Renal pelvis (tissue), 4 donors: ENCODE measurements around the gene ITPRID1. TPM values are rescaled to one million over a fixed set of nuclear protein-coding genes. Genes with fewer than 3 reads are reported as not detected.

Source experiments
- DNase-seq: peaks from one replicate; pipeline ENCODE4 v3.0.0-alpha.2; 2013
- polyA plus RNA-seq, 3 donors: library from polyadenylated mRNA; unstranded; fragments of 120-200 nt; gene quantifications; one replicate each; pipeline ENCODE4 v1.2.1, GENCODE V29; 2013; ENCODE audit not compliant: insufficient read length in 3 of 3

ITPRID1 gene
- polyA plus RNA-seq, 3 donors = not detected

GRCh38 chr7:31633894-31634494 lies 120.1 kb downstream of the ITPRID1 start:
- DNase-seq = peak; percentile 62

GRCh38 chr7:31640381-31640780 lies 126.5 kb downstream of the ITPRID1 start:
- no peak for DNase-seq

GRCh38 chr7:31642681-31643115 lies 128.8 kb downstream of the ITPRID1 start:
- no peak for DNase-seq

GRCh38 chr7:31646942-31647341 lies 133.1 kb downstream of the ITPRID1 start:
- DNase-seq = no peak

- DNase-seq = no peak
These were observed 133.6 kb downstream of the ITPRID1 start for GRCh38 chr7:31647511-31647910.

GRCh38 chr7:31648288-31648687 lies 134.4 kb downstream of the ITPRID1 start:
- DNase-seq = no peak

GRCh38 chr7:31648880-31649279 lies 135.0 kb downstream of the ITPRID1 start:
- no peak for DNase-seq

- no peak for DNase-seq
These were observed 137.6 kb downstream of the ITPRID1 start for GRCh38 chr7:31651234-31652062.

- no peak for DNase-seq
These were observed 138.1 kb downstream of the ITPRID1 start for GRCh38 chr7:31652063-31652326.

- no peak for DNase-seq
These were observed 149.2 kb downstream of the ITPRID1 start for GRCh38 chr7:31663072-31663471.

- no peak for DNase-seq
These were observed 151.0 kb downstream of the ITPRID1 start for GRCh38 chr7:31664890-31665289.

GRCh38 chr7:31665546-31665945 lies 151.7 kb downstream of the ITPRID1 start:
- no peak for DNase-seq

- DNase-seq = no peak
These were observed 155.6 kb downstream of the ITPRID1 start for GRCh38 chr7:31669461-31669860.

- DNase-seq = no peak
These were observed 165.8 kb downstream of the ITPRID1 start for GRCh38 chr7:31679574-31680305.

GRCh38 chr7:31683445-31684225 lies 169.7 kb downstream of the ITPRID1 start:
- no peak for DNase-seq

GRCh38 chr7:31687024-31687748 lies 173.3 kb downstream of the ITPRID1 start, which contains the start of gene PPP1R17:
Gene PPP1R17, plus strand, starts transcription at chr7:31687215. Its CDS starts 5,227 bp downstream, at chr7:31692442.
- no peak for DNase-seq

- DNase-seq = no peak
These were observed 174.5 kb downstream of the ITPRID1 start for GRCh38 chr7:31688372-31688771.

GRCh38 chr7:31688996-31689395 lies 175.1 kb downstream of the ITPRID1 start:
- no peak for DNase-seq

GRCh38 chr7:31690935-31691334 lies 177.0 kb downstream of the ITPRID1 start:
- DNase-seq = no peak

- no peak for DNase-seq
These were observed 178.6 kb downstream of the ITPRID1 start for GRCh38 chr7:31692451-31692850.

GRCh38 chr7:31692871-31693270 lies 179.0 kb downstream of the ITPRID1 start:
- DNase-seq = no peak
